Measurements from ENCODE around the gene EFNA1.
"Not testable (repeated sequence)": the region's sequence is repeated elsewhere in the genome, so short reads cannot be mapped to it uniquely, and the experiment has no call there.

GRCh38 chr1:155168105-155168445, 40.4 kb downstream of the EFNA1 start:
- not testable (repeated sequence) for TF ChIP-seq CTCF, POLR2A (IDR thresholded peaks at IDR 0.05)
